SK-N-MC (cell line): Measurements from ENCODE around the gene MS4A4E.

Experiments used
- FOXP2 ChIP-seq: optimal IDR thresholded peaks from 2 replicates; pipeline ENCODE3; 2011; ENCODE audit warnings: mild to moderate bottlenecking, moderate library complexity; ENCODE audit not compliant: insufficient read depth; ENCODE audit errors: extremely low read length, control extremely low read depth
- POLR2AphosphoS5 ChIP-seq: IDR thresholded peaks from 2 replicates; pipeline ENCODE4 v1.6.1; 2012; ENCODE audit warnings: mild to moderate bottlenecking, low read depth, low read length, borderline replicate concordance

GRCh38 chr11:60211206-60211605 is 31.7 kb downstream of the MS4A4E start:
- TF ChIP-seq FOXP2 (no peak), POLR2AphosphoS5 (no peak)
